Panc1 (cell line): ENCODE results near the gene IL1RAPL1.

Experiments used
- CTCF ChIP-seq: fragments of 450-650 bp; IDR thresholded peaks from 2 replicates; pipeline ENCODE4 v1.5.1; 2017; ENCODE audit warnings: mild to moderate bottlenecking
- POLR2AphosphoS5 ChIP-seq: IDR thresholded peaks from 2 replicates; pipeline ENCODE4 v1.6.1; 2012; ENCODE audit warnings: mild to moderate bottlenecking, low read depth, low read length, moderate library complexity
- REST ChIP-seq, 2 experiments: IDR thresholded peaks; 2 replicates each; pipeline ENCODE4 v1.6.1; 2011 to 2012; ENCODE audit warnings: low read depth in 2 of 2, control low read depth in 1 of 2, low read length in 1 of 2, mild to moderate bottlenecking in 1 of 2, moderate library complexity in 1 of 2; ENCODE audit not compliant: insufficient read depth in 1 of 2
- SIN3A ChIP-seq: IDR thresholded peaks from 2 replicates; pipeline ENCODE4 v1.6.1; 2012; ENCODE audit warnings: low read depth, mild to moderate bottlenecking, low read length, moderate library complexity, borderline replicate concordance; ENCODE audit not compliant: insufficient read depth
- TCF7L2 ChIP-seq: IDR thresholded peaks from 2 replicates; pipeline ENCODE4 v1.6.1; 2011; ENCODE audit warnings: mild to moderate bottlenecking, low read depth, low read length, inconsistent platforms

GRCh38 chrX:29299684-29300083 lies 712.4 kb downstream of the IL1RAPL1 start:
- TF ChIP-seq CTCF (no peak), POLR2AphosphoS5 (no peak), TCF7L2 (no peak), REST (IDR thresholded peaks at IDR 0.05; ENCODE audit: insufficient read depth in 1 of 2, low read depth in 2 of 2, low read length in 1 of 2) (no peak), SIN3A (no peak)
